Skeletal muscle satellite cell (primary cell): Measurements from ENCODE around the gene RAB11FIP4. TPM values are rescaled to one million over a fixed set of nuclear protein-coding genes. Genes with fewer than 3 reads are reported as not detected.
A peak's percentile ranks its signal among the peaks of the same experiment; 100 is the strongest.
"Not testable (repeated sequence)": the region's sequence is repeated elsewhere in the genome, so short reads cannot be mapped to it uniquely, and the experiment has no call there.

ENCODE experiments used
- H3K27me3 ChIP-seq: 2 replicates; pipeline ENCODE4 v1.7.0; 2013; ENCODE audit warnings: low read length; ENCODE audit not compliant: control insufficient read depth, insufficient read depth
- H3K36me3 ChIP-seq: 2 replicates; pipeline ENCODE4 v1.7.0; 2013; ENCODE audit warnings: mild to moderate bottlenecking, control low read depth, low read length; ENCODE audit not compliant: insufficient read depth
- H3K4me1 ChIP-seq: 2 replicates; pipeline ENCODE4 v1.7.0; 2013; ENCODE audit warnings: low read length; ENCODE audit not compliant: control insufficient read depth, insufficient read depth
- H3K4me2 ChIP-seq: 2 replicates; pipeline ENCODE4 v1.7.0; 2013; ENCODE audit warnings: mild to moderate bottlenecking, low read length
- H3K4me3 ChIP-seq: 2 replicates; pipeline ENCODE4 v1.7.0; 2013; ENCODE audit warnings: low read length
- H3K9ac ChIP-seq: 2 replicates; pipeline ENCODE4 v1.7.0; 2013; ENCODE audit warnings: mild to moderate bottlenecking, low read depth, low read length, moderate library complexity
- H3K9me3 ChIP-seq: replicated peaks from 2 replicates; pipeline ENCODE4 v1.7.0; 2013; ENCODE audit warnings: mild to moderate bottlenecking, control low read depth, low read length
- total RNA-seq: library from RNA; depleted of rRNA; stranded (reverse); fragments of >200 nt; gene quantifications from 2 replicates; pipeline ENCODE4 v1.2.3, GENCODE V29; 2012; rRNA removed

RAB11FIP4 gene, protein sequence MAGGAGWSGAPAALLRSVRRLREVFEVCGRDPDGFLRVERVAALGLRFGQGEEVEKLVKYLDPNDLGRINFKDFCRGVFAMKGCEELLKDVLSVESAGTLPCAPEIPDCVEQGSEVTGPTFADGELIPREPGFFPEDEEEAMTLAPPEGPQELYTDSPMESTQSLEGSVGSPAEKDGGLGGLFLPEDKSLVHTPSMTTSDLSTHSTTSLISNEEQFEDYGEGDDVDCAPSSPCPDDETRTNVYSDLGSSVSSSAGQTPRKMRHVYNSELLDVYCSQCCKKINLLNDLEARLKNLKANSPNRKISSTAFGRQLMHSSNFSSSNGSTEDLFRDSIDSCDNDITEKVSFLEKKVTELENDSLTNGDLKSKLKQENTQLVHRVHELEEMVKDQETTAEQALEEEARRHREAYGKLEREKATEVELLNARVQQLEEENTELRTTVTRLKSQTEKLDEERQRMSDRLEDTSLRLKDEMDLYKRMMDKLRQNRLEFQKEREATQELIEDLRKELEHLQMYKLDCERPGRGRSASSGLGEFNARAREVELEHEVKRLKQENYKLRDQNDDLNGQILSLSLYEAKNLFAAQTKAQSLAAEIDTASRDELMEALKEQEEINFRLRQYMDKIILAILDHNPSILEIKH
- under 0.01 TPM in 2 replicates for total RNA-seq

DNA sequence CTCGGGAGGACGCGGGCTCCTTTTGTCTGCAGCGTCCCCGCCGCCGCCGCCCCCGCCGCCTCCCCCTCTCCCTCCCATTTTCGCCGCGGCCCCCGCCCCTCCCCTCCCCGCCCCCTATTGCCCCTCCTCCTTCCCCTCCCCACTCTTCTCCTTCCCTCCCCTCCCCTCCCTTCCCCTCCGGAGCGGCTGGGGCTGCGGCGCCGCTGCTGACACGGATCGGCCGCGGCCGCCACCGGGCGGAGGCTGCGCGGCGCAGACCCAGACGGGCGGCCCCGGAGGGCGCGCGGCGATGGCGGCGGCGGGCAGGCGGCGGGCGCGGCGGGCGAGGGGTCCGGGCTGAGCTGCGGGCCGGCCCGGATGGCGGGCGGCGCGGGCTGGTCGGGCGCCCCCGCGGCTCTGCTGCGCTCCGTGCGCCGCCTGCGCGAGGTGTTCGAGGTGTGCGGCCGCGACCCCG, at the start of gene RAB11FIP4:
Gene RAB11FIP4 (plus strand): TSS at position 180 of the 454 bp plus-strand sequence. CDS start 178 bp downstream, at position 358.
- Histone ChIP-seq H3K4me2 (peak within 1 kb of the TSS; percentile 64), H3K36me3 (no peaks in the 10 kb centered on the region), H3K4me3 (peak within 1 kb of the TSS; percentile 34), H3K9ac (no peak within 1 kb of the TSS), H3K4me1 (no peaks in the 10 kb centered on the region), H3K27me3 (peaks cover 48% of the 10 kb centered on the region), H3K9me3 (no peaks in the 10 kb centered on the region)

DNA sequence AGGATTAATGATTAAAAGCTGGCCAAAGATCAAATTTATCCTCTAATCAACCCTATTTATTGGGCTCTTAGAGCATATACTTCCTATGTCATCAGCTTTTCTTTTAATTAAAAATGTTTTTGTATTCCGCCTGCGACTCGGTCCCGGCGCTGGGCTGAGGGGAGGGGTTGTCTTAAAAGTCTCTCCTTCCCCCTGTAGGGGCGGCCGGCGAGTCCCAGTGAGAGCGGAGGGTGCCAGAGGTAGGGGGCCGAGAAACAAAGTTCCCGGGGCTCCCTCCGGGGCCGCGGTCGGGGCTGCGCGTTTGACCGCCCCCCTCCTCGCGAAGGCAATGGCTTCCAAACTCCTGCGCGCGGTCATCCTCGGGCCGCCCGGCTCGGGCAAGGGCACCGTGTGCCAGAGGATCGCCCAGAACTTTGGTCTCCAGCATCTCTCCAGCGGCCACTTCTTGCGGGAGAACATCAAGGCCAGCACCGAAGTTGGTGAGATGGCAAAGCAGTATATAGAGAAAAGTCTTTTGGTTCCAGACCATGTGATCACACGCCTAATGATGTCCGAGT, 46.2 kb upstream of the RAB11FIP4 start:
- not testable (repeated sequence) for H3K27me3 ChIP-seq, H3K9ac ChIP-seq, H3K4me1 ChIP-seq, H3K4me3 ChIP-seq, H3K4me2 ChIP-seq, H3K9me3 ChIP-seq
- peaks cover 36% of the 10 kb centered on the region for H3K36me3 ChIP-seq

DNA sequence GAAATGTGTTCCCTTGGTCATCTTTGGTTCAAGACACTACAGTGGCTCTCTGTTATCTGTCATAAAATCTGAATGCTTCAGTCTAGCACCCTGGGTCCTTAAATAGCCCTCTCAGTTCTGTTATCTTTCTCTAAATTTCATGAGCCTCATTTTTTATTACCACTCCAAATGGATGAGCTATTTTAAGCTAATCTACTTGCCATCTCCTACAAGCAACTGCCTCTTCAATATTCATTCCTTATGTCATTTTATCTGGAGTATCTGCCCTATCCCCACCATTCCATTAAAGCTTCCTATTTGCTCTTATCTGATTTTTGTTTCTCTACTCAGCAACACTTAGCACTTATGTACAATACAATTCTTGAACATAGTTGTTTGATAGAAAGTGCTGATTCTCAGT, 42.0 kb upstream of the RAB11FIP4 start:
- Histone ChIP-seq H3K4me3 (no peak overlapping the region), H3K9me3 (no peaks in the 10 kb centered on the region), H3K36me3 (peaks cover 34% of the 10 kb centered on the region), H3K9ac (no peak overlapping the region), H3K4me1 (no peaks in the 10 kb centered on the region), H3K4me2 (no peak overlapping the region), H3K27me3 (no peaks in the 10 kb centered on the region)

DNA sequence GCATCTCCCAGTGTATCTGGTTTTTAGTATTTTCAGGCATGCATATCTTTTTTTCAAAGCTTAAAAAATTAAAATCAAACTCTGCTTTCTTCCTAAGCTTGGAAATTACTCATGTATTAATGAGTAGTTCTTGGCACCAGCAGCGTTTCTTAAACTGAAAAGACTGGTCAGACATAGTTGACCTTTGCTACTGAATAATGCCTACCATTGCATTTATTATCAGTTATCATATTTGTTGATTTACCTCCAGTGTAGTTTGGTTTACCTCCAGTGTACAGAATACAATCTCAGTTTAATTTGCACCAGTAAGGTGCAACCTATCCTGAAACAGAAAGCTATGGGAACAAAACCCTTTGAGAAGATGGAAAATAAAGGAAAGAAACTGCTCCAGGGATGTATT, 35.5 kb upstream of the RAB11FIP4 start:
- Histone ChIP-seq H3K36me3 (peaks cover 36% of the 10 kb centered on the region), H3K27me3 (no peaks in the 10 kb centered on the region), H3K9me3 (no peaks in the 10 kb centered on the region)

DNA sequence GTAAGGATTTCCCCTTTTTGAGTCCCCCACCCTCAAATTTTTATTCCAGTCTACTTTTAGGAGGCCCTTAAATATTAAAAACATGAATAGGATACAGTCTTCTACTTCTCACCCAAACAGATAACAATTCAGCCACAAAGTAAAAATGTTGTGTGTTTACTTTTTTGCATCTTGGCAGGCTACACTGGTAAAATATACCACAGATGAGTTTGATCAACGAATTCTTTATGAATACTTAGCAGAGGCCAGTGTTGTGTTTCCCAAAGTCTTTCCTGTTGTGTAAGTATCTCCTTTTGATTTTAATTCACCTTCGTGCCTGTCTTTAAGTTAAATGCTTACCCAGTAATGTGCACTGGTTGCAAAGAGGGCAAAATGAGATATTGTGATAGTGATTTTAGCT, 34.4 kb upstream of the RAB11FIP4 start:
- Histone ChIP-seq H3K9me3 (no peaks in the 10 kb centered on the region), H3K4me2 (no peak overlapping the region), H3K4me3 (no peak overlapping the region), H3K9ac (no peak overlapping the region), H3K36me3 (peaks cover 47% of the 10 kb centered on the region), H3K4me1 (no peaks in the 10 kb centered on the region), H3K27me3 (no peaks in the 10 kb centered on the region)

More for the DNA sequence above, 35.5 kb upstream of the RAB11FIP4 start:
- Histone ChIP-seq H3K4me1 (no peaks in the 10 kb centered on the region), H3K4me2 (no peak overlapping the region), H3K4me3 (no peak overlapping the region), H3K9ac (no peak overlapping the region)

DNA sequence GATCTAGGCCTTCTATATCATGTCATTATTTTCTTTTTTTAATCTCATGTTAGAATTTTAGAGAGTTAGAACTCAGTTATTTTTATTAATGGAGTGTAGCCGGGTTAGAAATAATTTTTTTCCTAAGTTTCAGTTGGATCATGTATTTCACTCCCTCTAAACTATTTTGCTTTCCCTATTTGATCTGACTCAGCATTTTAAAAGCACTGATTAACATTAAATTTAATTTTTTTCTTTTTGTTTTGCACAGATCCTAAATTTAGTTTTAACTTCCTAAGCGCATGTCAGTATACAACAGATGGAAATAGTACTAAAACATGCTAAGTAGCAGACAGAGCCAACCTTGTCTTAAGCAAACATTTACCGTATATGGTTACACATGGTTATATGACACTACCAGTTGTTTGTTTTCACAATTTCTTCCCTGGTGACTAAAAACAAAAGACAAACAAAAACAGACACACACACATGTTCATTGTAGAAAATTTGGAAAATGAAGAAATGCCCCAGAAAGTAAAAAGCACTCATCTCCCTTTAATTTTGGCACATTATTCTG, 33.6 kb upstream of the RAB11FIP4 start:
- H3K9ac ChIP-seq: no peak overlapping the region
- no peak overlapping the region for H3K4me2 ChIP-seq
- H3K27me3 ChIP-seq: no peaks in the 10 kb centered on the region
- peaks cover 52% of the 10 kb centered on the region for H3K36me3 ChIP-seq
- no peaks in the 10 kb centered on the region for H3K9me3 ChIP-seq
- H3K4me1 ChIP-seq: no peaks in the 10 kb centered on the region
- H3K4me3 ChIP-seq: no peak overlapping the region

DNA sequence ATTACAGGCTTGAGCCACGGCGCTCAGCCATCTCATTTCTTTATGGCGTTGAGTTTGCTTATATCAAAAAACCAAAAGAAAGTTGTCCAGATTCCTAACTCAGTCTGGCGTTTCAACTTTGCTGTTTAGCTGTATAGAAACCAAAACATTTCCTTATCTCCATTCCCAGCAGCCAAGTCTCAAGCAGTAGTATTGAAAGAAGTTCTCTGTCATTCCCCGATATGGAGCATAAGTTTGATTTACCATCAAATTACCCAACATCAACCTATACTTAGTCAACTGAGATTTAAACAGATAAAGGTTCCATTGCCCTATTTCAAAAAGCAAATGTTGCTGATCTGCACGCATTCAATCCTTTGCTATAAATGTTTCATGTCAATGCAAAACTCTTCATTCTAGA, 27.5 kb upstream of the RAB11FIP4 start:
- Histone ChIP-seq H3K4me3 (no peak overlapping the region), H3K9me3 (no peaks in the 10 kb centered on the region), H3K27me3 (no peaks in the 10 kb centered on the region), H3K4me1 (peaks cover under 1% of the 10 kb centered on the region), H3K36me3 (peaks cover 34% of the 10 kb centered on the region), H3K4me2 (no peak overlapping the region), H3K9ac (no peak overlapping the region)

DNA sequence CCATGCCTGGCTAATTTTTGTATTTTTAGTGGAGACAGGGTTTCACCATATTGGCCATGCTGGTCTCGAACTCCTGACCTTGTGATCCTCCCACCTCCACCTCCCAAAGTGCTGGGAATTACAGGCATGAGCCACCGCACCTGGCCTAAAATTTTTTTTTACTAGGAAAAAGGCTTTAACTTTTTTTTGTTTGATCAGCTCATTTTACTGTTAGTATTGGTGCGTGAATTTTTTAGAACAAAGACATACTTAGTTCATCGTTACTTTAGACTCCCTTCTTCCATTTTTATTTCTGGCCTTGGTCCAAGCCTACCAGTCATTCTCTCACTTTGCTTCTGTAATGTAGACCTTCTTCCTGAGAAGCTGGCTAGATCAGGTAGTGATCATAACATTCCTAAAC, 25.4 kb upstream of the RAB11FIP4 start:
- H3K27me3 ChIP-seq: no peaks in the 10 kb centered on the region
- peaks cover 6% of the 10 kb centered on the region for H3K4me1 ChIP-seq
- H3K4me2 ChIP-seq: no peak overlapping the region
- no peak overlapping the region for H3K4me3 ChIP-seq
- H3K9me3 ChIP-seq: no peaks in the 10 kb centered on the region
- no peak overlapping the region for H3K9ac ChIP-seq
- peaks cover 27% of the 10 kb centered on the region for H3K36me3 ChIP-seq

DNA sequence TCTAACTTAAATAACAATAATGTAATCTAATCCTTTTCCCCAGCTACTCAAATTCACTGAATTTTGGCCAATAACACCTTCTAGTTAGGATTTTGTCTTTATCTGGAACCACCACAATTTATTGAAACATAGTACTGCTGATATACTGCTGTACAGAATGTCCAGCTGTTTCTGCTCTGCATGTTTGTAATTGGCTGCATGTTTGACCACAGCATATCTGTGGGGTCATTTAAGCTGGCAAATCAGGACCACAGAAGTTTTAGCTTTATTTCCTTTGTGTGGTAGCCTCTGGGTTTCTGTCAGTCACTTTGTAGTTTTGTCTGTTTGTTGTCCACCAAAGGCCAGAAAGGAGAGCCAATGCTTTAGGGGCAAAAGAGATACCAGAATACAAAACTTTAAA, 22.2 kb upstream of the RAB11FIP4 start:
- Histone ChIP-seq H3K36me3 (peaks cover 11% of the 10 kb centered on the region), H3K4me1 (peaks cover 15% of the 10 kb centered on the region), H3K9me3 (no peaks in the 10 kb centered on the region), H3K9ac (no peak overlapping the region), H3K4me2 (no peak overlapping the region), H3K27me3 (no peaks in the 10 kb centered on the region), H3K4me3 (no peak overlapping the region)

DNA sequence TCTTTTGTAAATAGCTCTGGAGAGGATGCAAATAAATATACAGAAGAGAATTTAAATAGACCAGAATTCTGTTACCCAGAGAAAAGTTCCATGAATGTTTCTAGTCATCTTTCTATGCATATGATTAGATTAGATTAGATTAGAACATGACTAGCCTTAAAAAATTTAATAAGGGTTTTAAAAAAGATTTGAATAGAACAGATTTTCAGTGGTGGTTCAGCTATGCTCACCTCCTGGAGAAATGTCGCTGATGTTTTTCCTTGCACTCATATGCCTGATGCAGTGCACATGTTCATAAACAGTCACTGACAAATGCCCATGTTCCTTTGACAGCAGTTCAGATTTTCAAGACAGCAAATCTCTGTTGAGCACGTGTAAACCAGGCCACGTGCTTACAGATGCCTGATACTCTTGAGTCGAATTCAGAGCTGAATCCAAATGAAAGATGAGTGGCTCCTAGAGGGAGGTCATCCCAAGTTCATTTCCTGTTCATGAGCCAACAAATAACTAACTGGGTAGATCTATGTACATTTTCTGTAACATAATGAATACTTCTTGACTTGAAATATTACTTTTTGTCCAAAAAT, 19.9 kb upstream of the RAB11FIP4 start:
- Histone ChIP-seq H3K9me3 (no peaks in the 10 kb centered on the region), H3K4me3 (no peak overlapping the region), H3K4me1 (peaks cover 15% of the 10 kb centered on the region), H3K4me2 (no peak overlapping the region), H3K27me3 (no peaks in the 10 kb centered on the region), H3K36me3 (peaks cover 16% of the 10 kb centered on the region), H3K9ac (no peak overlapping the region)
